IMR-90 (cell line): ENCODE data around the gene DYNAP. TPM values are rescaled to one million over a fixed set of nuclear protein-coding genes. Genes with fewer than 3 reads are reported as not detected.
A peak's percentile ranks its signal among the peaks of the same experiment; 100 is the strongest.

Source experiments
- ATAC-seq: fragments of 200-7000 bp; cut with Tn5 transposase; 2 replicates; pipeline ENCODE4 v1.9.1; 2020; ENCODE audit warnings: low read depth, mild to moderate bottlenecking, moderate library complexity
- Bru-seq: library from RNA; stranded (reverse); fragments of 400-500 nt; gene quantifications from one replicate; lab custom pipeline; 2021; lab: Mats Ljungman, UMichigan
- BruChase-seq, 2 experiments: library from RNA; stranded (reverse); fragments of 400-500 nt; gene quantifications; one replicate each; lab custom pipeline; 2021; lab: Mats Ljungman, UMichigan
- BruUV-seq: library from RNA; stranded (reverse); fragments of 400-500 nt; replicated peaks from 2 replicates; lab custom pipeline; 2021; lab: Mats Ljungman, UMichigan
- CTCF ChIA-PET: fragments of 300-600 bp; formaldehyde crosslinking; extraction: SDS; loops from one replicate; lab custom pipeline; 2021; ENCODE audit warnings: antibody characterized with exemption; lab: Yijun Ruan, JAX
- POLR2A ChIA-PET: fragments of 300-600 bp; sonication (Branson Sonifier 250); formaldehyde crosslinking; loops from one replicate; lab custom pipeline; 2022; ENCODE audit warnings: antibody characterized with exemption; ENCODE audit not compliant: unreplicated experiment; lab: Charles Lee
- DNase-seq: peaks from one replicate; pipeline ENCODE4 v3.0.0; 2013
- H2AFZ ChIP-seq: replicated peaks from 2 replicates; pipeline ENCODE3; 2013; ENCODE audit warnings: low read length, mild to moderate bottlenecking; ENCODE audit not compliant: poor library complexity
- H2AK5ac ChIP-seq: 2 replicates; pipeline ENCODE4 v1.6.1; 2013; ENCODE audit warnings: low read depth, low read length, inconsistent platforms
- H2AK9ac ChIP-seq: replicated peaks from 2 replicates; pipeline ENCODE3; 2013; ENCODE audit warnings: mild to moderate bottlenecking, low read depth, low read length, moderate library complexity; ENCODE audit not compliant: poor library complexity
- H2BK120ac ChIP-seq: 2 replicates; pipeline ENCODE4 v1.6.1; 2013; ENCODE audit warnings: low read depth, low read length, inconsistent platforms
- H2BK15ac ChIP-seq: 3 replicates; pipeline ENCODE4 v1.6.1; 2013; ENCODE audit warnings: low read depth, low read length, inconsistent platforms
- H2BK20ac ChIP-seq: 2 replicates; pipeline ENCODE4 v1.6.1; 2013; ENCODE audit warnings: low read depth, mild to moderate bottlenecking, inconsistent platforms, low read length, moderate library complexity
- H2BK5ac ChIP-seq: 2 replicates; pipeline ENCODE4 v1.6.1; 2013; ENCODE audit warnings: mild to moderate bottlenecking, low read depth, low read length, inconsistent platforms; ENCODE audit not compliant: poor library complexity, severe bottlenecking
- H3K14ac ChIP-seq: replicated peaks from 2 replicates; pipeline ENCODE4 v1.6.1; 2013; ENCODE audit warnings: low read depth, low read length, inconsistent platforms
- H3K18ac ChIP-seq: 2 replicates; pipeline ENCODE4 v1.6.1; 2013; ENCODE audit warnings: low read depth, low read length, control low read depth
- H3K23ac ChIP-seq: 2 replicates; pipeline ENCODE4 v1.6.1; 2013; ENCODE audit warnings: low read depth, low read length, inconsistent platforms
- H3K27ac ChIP-seq: 2 replicates; pipeline ENCODE4 v1.5.1; 2013; ENCODE audit warnings: mild to moderate bottlenecking, control low read depth, low read length; ENCODE audit not compliant: insufficient read depth
- H3K27me3 ChIP-seq: 2 replicates; pipeline ENCODE4 v1.6.1; 2013; ENCODE audit warnings: low read length; ENCODE audit not compliant: control insufficient read depth, insufficient read depth
- H3K36me3 ChIP-seq: 2 replicates; pipeline ENCODE4 v1.6.1; 2013; ENCODE audit warnings: low read length, mixed read lengths; ENCODE audit not compliant: control insufficient read depth, insufficient read depth
- H3K4ac ChIP-seq: 2 replicates; pipeline ENCODE4 v1.6.1; 2013; ENCODE audit warnings: low read depth, low read length, inconsistent platforms
- H3K4me1 ChIP-seq: 2 replicates; pipeline ENCODE4 v1.6.1; 2013; ENCODE audit warnings: low read length, mixed read lengths; ENCODE audit not compliant: control insufficient read depth, insufficient read depth
- H3K4me2 ChIP-seq: 2 replicates; pipeline ENCODE4 v1.6.1; 2013; ENCODE audit warnings: low read depth, mild to moderate bottlenecking, control low read depth, low read length, moderate library complexity
- H3K4me3 ChIP-seq: 2 replicates; pipeline ENCODE4 v1.5.1; 2013; ENCODE audit warnings: low read depth, mild to moderate bottlenecking, control low read depth, low read length, moderate library complexity; ENCODE audit not compliant: insufficient read depth
- H3K56ac ChIP-seq: 2 replicates; pipeline ENCODE4 v1.6.1; 2013; ENCODE audit warnings: low read length, inconsistent platforms; ENCODE audit not compliant: insufficient read depth; ENCODE audit errors: extremely low read depth
- H3K79me1 ChIP-seq, 2 experiments: 2 replicates each; pipeline ENCODE4 v1.6.1; 2013; ENCODE audit warnings: low read length in 2 of 2, inconsistent platforms in 1 of 2, low read depth in 1 of 2
- H3K9ac ChIP-seq: 2 replicates; pipeline ENCODE4 v1.6.1; 2013; ENCODE audit warnings: low read depth, low read length, control low read depth
- H3K9me1 ChIP-seq: 2 replicates; pipeline ENCODE4 v1.6.1; 2013; ENCODE audit warnings: low read length, inconsistent platforms; ENCODE audit not compliant: insufficient read depth
- H3K9me3 ChIP-seq: 2 replicates; pipeline ENCODE4 v1.6.1; 2013; ENCODE audit warnings: low read length; ENCODE audit not compliant: control insufficient read depth, insufficient read depth
- H4K20me1 ChIP-seq: 2 replicates; pipeline ENCODE4 v1.6.1; 2013; ENCODE audit warnings: low read length, inconsistent platforms; ENCODE audit not compliant: insufficient read depth
- H4K5ac ChIP-seq: 2 replicates; pipeline ENCODE4 v1.6.1; 2013; ENCODE audit warnings: mild to moderate bottlenecking, low read depth, low read length, control low read depth
- H4K8ac ChIP-seq, 2 experiments: 2 replicates each; pipeline ENCODE4 v1.6.1; 2013; ENCODE audit warnings: low read depth in 2 of 2, low read length in 2 of 2, control low read depth in 1 of 2, inconsistent platforms in 1 of 2
- H4K91ac ChIP-seq: 2 replicates; pipeline ENCODE4 v1.6.1; 2013; ENCODE audit warnings: low read depth, low read length, inconsistent platforms; ENCODE audit not compliant: insufficient read depth
- CHD1 ChIP-seq: IDR thresholded peaks from 2 replicates; pipeline ENCODE4 v1.6.1; 2012; ENCODE audit warnings: low read depth, low read length, improper control_type of control experiment
- FOS ChIP-seq: fragments of 150-350 bp; IDR thresholded peaks from 2 replicates; pipeline ENCODE4 v1.6.1; 2016; ENCODE audit warnings: low read depth, low read length
- MAZ ChIP-seq: IDR thresholded peaks from 2 replicates; pipeline ENCODE4 v1.6.1; 2012; ENCODE audit warnings: low read depth, mild to moderate bottlenecking, low read length, improper control_type of control experiment, moderate library complexity, borderline replicate concordance
- POLR2A ChIP-seq: IDR thresholded peaks from 2 replicates; pipeline ENCODE4 v1.6.1; 2012; ENCODE audit warnings: mild to moderate bottlenecking, low read depth, low read length
- WGBS, 2 experiments: methylation state at CpG; one replicate each; pipeline versions ENCODE4 v1.1.5 to v1.1.7; 2013; ENCODE audit warnings: missing lambda C conversion rate in 2 of 2; ENCODE audit not compliant: insufficient read length in 1 of 2; ENCODE audit errors: extremely low coverage in 2 of 2; 5-methylcytosine and 5-hydroxymethylcytosine counted together
- dilution Hi-C: fragments of 300-500 bp; cut with HindIII; formaldehyde crosslinking; loops from one replicate; pipeline ENCODE4 v1.14.3; 2018; ENCODE audit warnings: low sequenced_read_pairs; ENCODE audit not compliant: unreplicated experiment
- in situ Hi-C: fragments of 300-500 bp; cut with MboI; formaldehyde crosslinking; loops from 3 replicates; pipeline ENCODE4 v1.14.3; 2019; ENCODE audit warnings: low sequenced_read_pairs, inconsistent platforms, mixed read lengths
- intact Hi-C: fragments of 100-400 bp; cut with micrococcal nuclease; formaldehyde crosslinking; loops from 2 replicates; pipeline ENCODE4 v1.10.0; 2022
- long read RNA-seq: library from polyadenylated mRNA; unstranded; transcript quantifications from one replicate; pipeline ENCODE4 v2.0.0, GENCODE V29; 2021; ENCODE audit not compliant: unreplicated experiment
- polyA plus RNA-seq, 3 experiments: library from polyadenylated mRNA; depleted of rRNA; stranded (reverse); fragments of >200 nt; gene quantifications; 2 replicates each; pipeline ENCODE4 v1.2.3, GENCODE V29; 2012; ENCODE audit warnings: low replicate concordance in 1 of 3
- total RNA-seq: library from RNA; depleted of rRNA; stranded (reverse); fragments of >200 nt; gene quantifications from 2 replicates; pipeline ENCODE4 v1.2.3, GENCODE V29; 2012; rRNA removed

Gene DYNAP
- total RNA-seq, result not detected in 2 replicates
- not detected in 2 replicates for polyA plus RNA-seq (2012; rRNA removed)
- not detected in 2 replicates for polyA plus RNA-seq (2012; cell fraction: cytosol; rRNA removed)
- not detected in 2 replicates for polyA plus RNA-seq (2012; cell fraction: nucleus; rRNA removed; ENCODE audit: low replicate concordance)
- Bru-seq, nascent RNA, result percentile 11 among the genes with signal in this experiment
- not detected for BruChase-seq, experiment 1, labeled RNA remaining after a 6-hour chase
- not detected for BruChase-seq, experiment 2, labeled RNA remaining after a 2-hour chase
- long read RNA-seq, result 0 reads

DNA sequence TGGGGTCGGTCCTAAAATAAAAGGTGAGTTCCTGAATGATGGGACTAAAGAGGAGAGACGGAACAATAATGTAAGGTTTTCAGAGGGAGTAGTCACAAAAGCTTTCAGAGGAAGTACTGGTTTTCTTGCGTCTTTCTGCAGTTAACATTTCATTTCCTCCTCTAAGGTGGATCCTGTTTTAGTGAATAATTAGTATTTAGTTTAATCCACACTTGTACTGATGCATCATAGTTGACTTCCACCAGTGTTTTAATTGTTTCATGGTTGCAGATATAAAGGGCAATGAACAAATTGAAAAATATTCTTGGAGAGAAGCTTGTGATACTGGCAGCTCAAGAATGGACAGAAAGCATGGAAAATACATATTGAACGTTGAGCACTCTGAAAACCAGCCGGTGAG, at the start of gene DYNAP:
Gene DYNAP (plus strand): TSS at position 301 of the 400 bp plus-strand sequence. CDS start 38 bp downstream, at position 339.
- H2BK20ac ChIP-seq, result no peak within 1 kb of the TSS
- CTCF ChIA-PET, result no interaction called here

More for the DNA sequence above, at the start of gene DYNAP:
- Histone ChIP-seq H4K20me1 (no peaks in the 10 kb centered on the region), H3K27me3 (no peaks in the 10 kb centered on the region), H3K4me3 (no peak within 1 kb of the TSS), H4K5ac (no peak within 1 kb of the TSS), H2BK15ac (no peak within 1 kb of the TSS), H3K9ac (no peak within 1 kb of the TSS), H3K4me1 (no peaks in the 10 kb centered on the region), H2AK5ac (no peak within 1 kb of the TSS), H3K27ac (no peak within 1 kb of the TSS), H3K23ac (no peak within 1 kb of the TSS), H3K18ac (no peak within 1 kb of the TSS), H2BK120ac (no peak within 1 kb of the TSS), H3K56ac (no peak within 1 kb of the TSS), H4K8ac (no peak within 1 kb of the TSS), H3K4me2 (no peak within 1 kb of the TSS), H3K9me3 (no peaks in the 10 kb centered on the region), H3K9me1 (no peaks in the 10 kb centered on the region), H4K91ac (no peak within 1 kb of the TSS), H2AFZ (no peak within 1 kb of the TSS), H3K4ac (no peak within 1 kb of the TSS), H2BK5ac (no peak within 1 kb of the TSS), H2AK9ac (no peak within 1 kb of the TSS), H3K14ac (no peak within 1 kb of the TSS), H3K36me3 (no peaks in the 10 kb centered on the region), H3K79me1 (no peaks in the 10 kb centered on the region)
- in situ Hi-C loops, result no loop called here
- dilution Hi-C loops, result no loop called here
- BruUV-seq, result no TSS peak
- WGBS, 2 experiments, result 40% methylated on average over 1 of the region's 5 CpGs; no CpG with 5 or more reads in 1 of the 2 experiments
- DNase-seq (no peak), ATAC-seq (no peak)
- POLR2A ChIA-PET, result no interaction called here
- TF ChIP-seq CHD1, result no peak
- no peak for TF ChIP-seq MAZ
- TF ChIP-seq POLR2A, result no peak
- TF ChIP-seq FOS, result no peak
- intact Hi-C loops, result no loop called here
